Measurements from ENCODE around the gene KRT7.

DNA sequence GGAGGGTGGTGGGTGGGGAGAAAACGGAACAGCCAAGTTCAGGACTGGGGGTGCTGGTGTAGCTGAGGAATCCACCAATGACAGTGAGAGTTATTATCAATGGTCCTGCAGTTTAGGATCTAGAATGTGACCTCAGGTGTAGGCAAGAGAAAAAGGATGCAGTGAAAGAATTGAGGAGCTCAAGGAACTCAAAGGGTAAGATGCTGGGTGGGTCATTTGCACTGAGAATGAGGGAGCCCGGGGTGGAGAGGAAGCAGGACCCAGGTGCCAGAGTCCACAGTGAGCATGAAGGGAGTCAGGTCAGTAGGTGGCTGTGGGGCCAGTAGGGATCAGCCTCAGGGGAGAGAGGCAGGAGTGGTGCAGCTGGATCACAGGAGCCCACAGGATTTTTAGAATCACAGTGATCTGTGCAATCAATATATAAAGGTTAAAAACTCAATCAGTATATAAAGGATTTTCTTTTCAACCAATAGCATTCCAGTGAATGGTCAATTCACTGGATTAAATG, 3.2 kb upstream of the KRT7 start:
- TF ChIP-seq, protein P1, sequence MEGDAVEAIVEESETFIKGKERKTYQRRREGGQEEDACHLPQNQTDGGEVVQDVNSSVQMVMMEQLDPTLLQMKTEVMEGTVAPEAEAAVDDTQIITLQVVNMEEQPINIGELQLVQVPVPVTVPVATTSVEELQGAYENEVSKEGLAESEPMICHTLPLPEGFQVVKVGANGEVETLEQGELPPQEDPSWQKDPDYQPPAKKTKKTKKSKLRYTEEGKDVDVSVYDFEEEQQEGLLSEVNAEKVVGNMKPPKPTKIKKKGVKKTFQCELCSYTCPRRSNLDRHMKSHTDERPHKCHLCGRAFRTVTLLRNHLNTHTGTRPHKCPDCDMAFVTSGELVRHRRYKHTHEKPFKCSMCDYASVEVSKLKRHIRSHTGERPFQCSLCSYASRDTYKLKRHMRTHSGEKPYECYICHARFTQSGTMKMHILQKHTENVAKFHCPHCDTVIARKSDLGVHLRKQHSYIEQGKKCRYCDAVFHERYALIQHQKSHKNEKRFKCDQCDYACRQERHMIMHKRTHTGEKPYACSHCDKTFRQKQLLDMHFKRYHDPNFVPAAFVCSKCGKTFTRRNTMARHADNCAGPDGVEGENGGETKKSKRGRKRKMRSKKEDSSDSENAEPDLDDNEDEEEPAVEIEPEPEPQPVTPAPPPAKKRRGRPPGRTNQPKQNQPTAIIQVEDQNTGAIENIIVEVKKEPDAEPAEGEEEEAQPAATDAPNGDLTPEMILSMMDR (IDR thresholded peaks at IDR 0.05; ENCODE audit: low read length): no peak
- no peak for TF ChIP-seq EZH2 (optimal IDR thresholded peaks at IDR 0.05; ENCODE audit: low read depth, low read length)
